ENCODE data around the gene CYB5RL.

GRCh38 chr1:54151013-54151412 lies 48.8 kb downstream of the CYB5RL start:
- TF ChIP-seq, protein P1, sequence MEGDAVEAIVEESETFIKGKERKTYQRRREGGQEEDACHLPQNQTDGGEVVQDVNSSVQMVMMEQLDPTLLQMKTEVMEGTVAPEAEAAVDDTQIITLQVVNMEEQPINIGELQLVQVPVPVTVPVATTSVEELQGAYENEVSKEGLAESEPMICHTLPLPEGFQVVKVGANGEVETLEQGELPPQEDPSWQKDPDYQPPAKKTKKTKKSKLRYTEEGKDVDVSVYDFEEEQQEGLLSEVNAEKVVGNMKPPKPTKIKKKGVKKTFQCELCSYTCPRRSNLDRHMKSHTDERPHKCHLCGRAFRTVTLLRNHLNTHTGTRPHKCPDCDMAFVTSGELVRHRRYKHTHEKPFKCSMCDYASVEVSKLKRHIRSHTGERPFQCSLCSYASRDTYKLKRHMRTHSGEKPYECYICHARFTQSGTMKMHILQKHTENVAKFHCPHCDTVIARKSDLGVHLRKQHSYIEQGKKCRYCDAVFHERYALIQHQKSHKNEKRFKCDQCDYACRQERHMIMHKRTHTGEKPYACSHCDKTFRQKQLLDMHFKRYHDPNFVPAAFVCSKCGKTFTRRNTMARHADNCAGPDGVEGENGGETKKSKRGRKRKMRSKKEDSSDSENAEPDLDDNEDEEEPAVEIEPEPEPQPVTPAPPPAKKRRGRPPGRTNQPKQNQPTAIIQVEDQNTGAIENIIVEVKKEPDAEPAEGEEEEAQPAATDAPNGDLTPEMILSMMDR (IDR thresholded peaks at IDR 0.05) = no peak
- no peak for TF ChIP-seq JUN (CRISPR knock-in tag; IDR thresholded peaks at IDR 0.05)
- no peak for TF ChIP-seq ATF2 (CRISPR knock-in tag; IDR thresholded peaks at IDR 0.05; ENCODE audit: borderline replicate concordance, low read depth)
- no peak for TF ChIP-seq FOXJ3 (CRISPR knock-in tag; IDR thresholded peaks at IDR 0.05; ENCODE audit: borderline replicate concordance)
- no peak for TF ChIP-seq MAX (CRISPR knock-in tag; IDR thresholded peaks at IDR 0.05)
- TF ChIP-seq, protein P2, sequence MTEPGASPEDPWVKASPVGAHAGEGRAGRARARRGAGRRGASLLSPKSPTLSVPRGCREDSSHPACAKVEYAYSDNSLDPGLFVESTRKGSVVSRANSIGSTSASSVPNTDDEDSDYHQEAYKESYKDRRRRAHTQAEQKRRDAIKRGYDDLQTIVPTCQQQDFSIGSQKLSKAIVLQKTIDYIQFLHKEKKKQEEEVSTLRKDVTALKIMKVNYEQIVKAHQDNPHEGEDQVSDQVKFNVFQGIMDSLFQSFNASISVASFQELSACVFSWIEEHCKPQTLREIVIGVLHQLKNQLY (CRISPR knock-in tag; IDR thresholded peaks at IDR 0.05) = no peak

All from WTC11 (cell line).